Dedifferentiated amniotic fluid mesenchymal stem cell (primary cell): ENCODE measurements around the gene RUSF1.
"Not testable (repeated sequence)": the region's sequence is repeated elsewhere in the genome, so short reads cannot be mapped to it uniquely, and the experiment has no call there.

Experiments used
- DNase-seq: peaks from one replicate; pipeline ENCODE4 v3.0.0-alpha.2; 2016; ENCODE audit errors: extremely low spot score

RUSF1 gene

DNA sequence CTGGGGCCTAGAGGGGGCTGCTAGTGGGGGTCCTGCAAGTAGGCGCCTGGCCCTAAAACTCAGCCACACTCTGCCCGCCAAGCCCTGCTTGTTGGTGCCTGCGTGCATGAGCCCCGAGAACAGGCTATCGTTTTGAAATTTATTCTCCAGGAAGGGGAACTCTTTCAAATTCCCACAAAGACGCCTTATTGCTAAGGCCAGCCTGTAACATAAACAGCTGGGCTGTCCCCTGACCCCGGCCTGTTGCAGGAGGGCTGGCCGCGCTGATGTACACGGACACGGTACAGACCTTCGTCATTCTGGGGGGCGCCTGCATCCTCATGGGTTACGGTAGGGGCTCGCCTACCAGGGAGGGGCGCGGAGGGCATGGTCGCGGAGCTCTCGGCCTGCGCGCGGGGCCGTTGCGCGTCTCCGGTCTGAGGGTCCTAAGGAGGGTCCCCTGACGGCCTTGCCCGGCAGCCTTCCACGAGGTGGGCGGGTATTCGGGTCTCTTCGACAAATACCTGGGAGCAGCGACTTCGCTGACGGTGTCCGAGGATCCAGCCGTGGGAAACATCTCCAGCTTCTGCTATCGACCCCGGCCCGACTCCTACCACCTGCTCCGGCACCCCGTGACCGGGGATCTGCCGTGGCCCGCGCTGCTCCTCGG, 21.0 kb downstream of the RUSF1 start:
- no peak for DNase-seq

DNA sequence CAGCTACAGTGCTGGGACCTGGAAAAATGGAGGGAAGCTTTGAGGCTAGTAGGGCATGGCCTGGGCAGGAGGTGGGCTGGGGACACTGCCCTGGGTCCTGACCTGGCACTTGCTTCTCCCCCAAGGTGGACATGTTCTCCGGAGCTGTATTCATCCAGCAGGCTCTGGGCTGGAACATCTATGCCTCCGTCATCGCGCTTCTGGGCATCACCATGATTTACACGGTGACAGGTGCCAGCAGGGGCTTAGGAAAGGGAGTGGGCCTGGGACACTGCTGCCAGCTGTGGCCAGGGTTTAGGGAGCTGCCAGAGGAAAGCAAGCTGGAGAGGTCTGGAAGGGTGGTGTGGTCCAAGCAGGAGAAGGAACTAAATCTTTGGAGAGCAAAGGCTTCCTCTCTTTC, 22.1 kb downstream of the RUSF1 start:
- no peak for DNase-seq

DNA sequence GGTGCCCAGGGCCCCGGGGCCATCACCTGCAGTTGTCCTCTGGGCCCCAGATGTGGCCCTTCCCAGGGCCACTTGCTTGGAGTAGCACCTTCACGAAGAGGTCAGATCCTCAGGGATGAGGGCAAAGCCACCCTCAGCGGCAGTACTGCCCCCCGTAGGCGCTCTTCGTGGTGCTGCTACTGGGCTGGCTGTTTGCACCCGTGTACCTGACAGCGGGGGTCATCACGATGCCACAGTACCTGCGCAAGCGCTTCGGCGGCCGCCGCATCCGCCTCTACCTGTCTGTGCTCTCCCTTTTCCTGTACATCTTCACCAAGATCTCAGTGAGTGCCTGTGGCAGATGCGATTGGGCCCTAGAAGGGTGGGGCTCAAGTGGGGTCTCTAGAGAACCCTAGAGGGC, 22.6 kb downstream of the RUSF1 start:
- no peak for DNase-seq

DNA sequence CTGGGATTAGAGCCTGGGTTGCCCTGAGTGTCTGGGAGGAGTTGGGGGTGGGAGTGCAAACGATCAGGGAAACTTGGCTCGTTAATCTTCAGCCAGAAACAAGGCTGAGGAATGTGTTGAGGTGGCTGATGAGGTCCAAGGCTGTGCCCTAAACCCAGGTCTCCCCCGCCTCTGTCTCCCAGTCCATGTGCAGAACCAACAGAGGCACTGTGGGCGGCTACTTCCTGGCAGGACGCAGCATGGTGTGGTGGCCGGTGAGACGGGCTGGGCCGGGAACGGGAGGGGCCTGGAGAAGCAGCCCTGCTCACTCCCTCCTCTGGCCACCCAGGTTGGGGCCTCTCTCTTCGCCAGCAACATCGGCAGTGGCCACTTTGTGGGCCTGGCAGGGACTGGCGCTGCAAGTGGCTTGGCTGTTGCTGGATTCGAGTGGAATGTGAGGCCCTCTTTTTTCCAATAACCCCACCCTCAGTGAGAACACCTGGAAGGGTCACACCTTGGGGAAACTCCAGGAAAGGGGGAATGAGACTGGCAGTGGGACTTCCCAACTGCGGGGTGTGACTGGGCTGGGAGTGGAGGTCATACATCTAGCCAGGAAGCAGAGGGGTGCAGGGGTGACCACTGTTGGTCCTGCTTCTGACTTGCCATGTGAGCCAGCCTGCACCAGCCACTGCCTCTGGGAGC, 23.6 kb downstream of the RUSF1 start:
- no peak for DNase-seq

DNA sequence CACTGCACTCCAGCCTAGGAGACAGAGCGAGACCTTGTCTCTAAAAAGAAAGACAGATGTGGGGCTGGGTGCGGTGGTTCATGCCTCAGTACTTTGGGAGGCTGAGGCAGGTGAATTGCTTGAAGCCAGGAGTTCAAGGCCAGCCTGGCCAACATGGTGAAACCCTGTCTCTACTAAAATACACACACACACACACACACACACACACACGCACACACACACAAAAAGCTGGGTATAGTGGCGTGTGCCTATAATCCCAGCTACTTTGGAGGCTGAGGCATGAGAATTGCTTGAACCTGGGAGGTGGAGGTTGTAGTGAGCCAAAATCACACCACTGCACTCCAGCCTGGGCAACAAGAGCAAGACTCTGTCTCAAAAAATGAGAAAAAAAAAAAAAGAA, 24.1 kb downstream of the RUSF1 start:
- not testable (repeated sequence) for DNase-seq

DNA sequence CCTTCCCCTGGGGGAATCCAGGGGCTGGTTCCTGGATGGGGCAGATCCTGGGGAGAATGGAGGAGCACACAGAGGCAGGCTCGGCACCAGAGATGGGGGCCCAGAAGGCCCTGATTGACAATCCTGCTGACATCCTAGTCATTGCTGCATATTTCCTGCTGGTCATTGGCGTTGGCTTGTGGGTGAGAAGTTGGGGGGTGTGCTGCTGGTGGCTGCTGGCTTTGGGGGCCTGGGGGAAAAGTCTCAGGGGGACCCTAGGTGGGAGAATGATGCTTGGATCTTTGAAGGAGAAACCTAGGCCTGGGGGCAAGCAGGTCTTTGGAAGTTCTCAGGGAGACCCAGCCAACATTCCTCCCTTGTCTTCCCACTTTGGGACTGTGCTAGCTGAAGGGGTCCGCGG, 25.1 kb downstream of the RUSF1 start, which contains the start of gene SLC5A2:
SLC5A2 (plus strand) TSS at position 43 of the 400 bp plus-strand sequence; CDS start at position 57, 14 bp downstream.
- no peak for DNase-seq

DNA sequence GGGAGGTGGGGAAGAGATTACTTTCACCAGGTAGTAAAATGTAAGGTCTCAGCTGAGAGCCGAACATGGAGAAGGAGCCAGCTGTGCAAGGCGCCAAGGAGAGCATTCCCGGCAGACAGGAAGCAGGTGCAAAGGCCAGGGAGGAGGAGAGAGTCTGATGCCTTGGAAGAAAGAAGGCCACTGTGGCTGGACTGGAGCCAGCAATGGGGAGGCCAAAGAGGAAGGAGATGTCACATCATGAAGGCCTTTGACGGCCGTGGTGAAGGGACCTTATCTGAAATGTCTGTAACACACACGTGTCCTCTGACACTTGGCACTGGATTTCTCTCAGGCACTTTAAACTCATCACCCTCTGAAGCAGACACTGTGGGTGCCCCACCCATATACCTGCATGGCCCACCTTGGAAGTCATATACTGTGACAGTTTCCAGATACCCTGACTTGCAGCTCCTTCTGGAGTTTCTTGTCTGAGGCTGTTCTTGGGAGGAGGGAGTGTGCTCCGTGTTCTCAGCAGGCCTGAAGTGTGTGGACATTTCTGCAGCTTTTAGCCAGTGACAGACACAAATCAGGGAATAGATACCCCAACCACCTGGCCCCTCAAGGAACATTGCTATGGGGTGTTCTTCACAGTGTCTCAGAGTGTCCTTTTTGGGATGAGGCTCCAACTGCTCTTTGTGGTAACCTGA, 27.2 kb downstream of the RUSF1 start:
- no peak for DNase-seq

DNA sequence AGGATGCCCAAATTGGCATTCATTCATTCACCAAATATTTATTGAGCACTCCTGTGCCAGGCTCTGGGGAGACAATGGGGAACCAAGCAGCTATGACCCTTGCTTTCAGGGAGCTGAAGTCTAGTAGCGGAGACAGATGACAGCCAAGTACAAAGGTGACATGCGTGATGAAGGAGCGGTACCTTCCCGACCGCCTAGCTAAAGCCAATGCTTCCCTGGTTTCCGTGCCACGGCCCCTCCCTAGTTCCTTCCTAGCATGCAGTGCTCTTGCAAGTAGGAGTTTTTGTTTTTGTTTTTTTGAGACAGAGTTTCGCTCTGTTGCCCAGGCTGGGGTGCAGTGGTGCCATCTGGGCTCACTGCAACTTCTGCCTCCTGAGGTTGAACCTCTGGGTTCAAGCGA, 28.4 kb downstream of the RUSF1 start:
- no peak for DNase-seq

DNA sequence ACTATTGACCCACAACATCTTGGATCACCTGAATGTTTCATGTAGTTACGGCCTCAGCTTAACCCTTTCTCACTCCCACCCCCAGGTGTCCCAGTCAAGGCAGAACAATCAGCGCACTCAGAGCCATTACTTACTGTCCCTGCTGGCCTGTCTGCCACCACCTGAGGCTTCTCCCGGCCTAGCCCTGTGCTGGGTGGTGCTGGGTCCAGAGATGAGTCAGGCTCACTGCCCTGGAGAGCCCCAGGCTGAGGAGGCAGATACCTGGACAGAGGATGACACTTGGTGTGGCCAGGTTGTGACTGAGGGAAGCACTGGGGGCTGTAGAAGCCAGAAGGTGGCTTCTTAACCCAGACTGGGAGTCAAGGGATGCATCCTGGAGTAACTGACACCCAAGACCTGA, 29.2 kb downstream of the RUSF1 start:
- no peak for DNase-seq

DNA sequence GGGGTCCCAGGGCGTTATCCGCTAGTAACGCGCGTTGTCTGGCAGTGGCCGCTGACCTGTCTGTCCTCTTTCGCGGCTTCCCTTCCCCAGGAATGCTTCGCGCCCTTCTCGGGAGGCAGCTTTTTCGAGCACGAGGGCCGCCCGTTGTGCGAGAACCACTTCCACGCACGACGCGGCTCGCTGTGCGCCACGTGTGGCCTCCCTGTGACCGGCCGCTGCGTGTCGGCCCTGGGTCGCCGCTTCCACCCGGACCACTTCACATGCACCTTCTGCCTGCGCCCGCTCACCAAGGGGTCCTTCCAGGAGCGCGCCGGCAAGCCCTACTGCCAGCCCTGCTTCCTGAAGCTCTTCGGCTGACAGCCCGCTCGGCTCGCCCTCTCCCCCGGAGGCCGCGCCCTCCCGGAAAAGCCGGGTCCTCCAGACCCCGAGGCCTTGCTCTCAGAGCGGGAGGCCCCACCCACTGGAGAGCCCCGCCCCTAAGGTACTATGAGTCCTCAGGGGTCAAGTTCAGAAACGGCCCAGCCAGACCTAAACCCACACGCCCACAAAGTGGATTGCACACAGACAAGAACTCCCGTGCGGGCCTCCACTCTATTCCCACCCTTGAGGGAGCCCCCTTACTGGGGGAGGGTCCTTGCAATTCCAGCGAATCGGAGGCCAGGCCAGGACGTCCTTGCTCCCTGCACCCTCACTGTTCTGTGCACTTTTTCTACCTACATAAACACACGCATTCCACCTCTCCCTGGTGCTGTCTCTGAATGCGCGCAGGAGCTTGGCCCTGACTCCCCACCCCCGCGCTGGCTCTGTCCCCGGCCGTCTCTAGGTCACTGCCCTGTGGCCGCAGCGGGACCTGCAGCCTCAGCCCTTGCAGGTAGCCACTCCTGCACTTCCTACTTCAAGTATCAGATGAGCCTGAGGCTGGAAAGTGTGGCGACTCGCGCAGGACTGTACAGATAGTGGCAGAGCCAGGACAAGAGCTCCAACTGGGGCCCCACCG, 30.7 kb downstream of the RUSF1 start:
- no peak for DNase-seq

DNA sequence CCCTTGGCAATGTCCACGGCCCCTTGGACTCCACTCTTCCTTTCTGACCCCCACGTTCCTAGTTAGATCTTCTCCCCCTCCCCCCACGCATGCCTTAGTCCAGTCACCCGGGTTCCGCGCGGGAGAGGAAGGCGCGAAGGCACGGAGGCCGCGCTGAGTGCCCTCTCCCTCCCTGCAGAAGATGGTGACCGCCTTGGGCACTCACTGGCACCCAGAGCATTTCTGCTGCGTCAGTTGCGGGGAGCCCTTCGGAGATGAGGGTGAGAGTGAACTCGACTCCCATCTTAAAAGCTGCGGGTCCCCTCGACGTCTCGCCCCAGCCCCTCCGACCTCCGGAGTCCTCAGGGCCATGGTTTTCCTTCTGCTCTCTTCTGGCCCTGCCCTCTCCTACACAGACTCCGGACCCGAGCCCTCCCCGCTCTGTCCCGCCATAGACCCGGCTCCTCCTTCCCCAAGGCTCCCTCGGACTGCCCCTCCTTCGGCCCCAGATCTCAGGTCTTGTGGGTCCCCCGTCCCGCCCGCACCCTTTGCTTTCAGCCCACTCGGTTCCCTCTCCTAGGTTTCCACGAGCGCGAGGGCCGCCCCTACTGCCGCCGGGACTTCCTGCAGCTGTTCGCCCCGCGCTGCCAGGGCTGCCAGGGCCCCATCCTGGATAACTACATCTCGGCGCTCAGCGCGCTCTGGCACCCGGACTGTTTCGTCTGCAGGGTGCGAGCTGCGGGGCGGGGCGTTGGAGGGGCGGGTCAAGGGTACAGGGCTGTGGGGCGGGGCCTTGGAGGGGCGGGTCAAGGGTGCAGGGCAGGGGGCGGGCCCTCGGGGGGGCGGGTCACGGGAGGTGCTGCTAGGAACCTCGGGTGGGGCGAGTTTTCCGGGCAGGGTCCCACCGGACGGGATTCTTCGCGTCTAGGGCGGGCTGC, 31.6 kb downstream of the RUSF1 start:
- DNase-seq, result no peak

DNA sequence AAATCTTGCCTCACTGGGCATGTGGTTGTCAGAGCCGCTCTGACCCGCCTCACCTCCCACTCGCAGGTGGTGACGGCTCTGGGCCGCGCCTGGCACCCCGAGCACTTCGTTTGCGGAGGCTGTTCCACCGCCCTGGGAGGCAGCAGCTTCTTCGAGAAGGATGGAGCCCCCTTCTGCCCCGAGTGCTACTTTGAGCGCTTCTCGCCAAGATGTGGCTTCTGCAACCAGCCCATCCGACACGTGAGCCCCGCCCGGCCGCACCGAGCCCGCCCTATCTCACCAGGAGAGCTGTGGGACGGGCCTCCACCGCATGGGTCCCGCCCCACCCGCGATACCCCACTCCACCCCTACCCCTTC, 32.3 kb downstream of the RUSF1 start:
- DNase-seq, result no peak

DNA sequence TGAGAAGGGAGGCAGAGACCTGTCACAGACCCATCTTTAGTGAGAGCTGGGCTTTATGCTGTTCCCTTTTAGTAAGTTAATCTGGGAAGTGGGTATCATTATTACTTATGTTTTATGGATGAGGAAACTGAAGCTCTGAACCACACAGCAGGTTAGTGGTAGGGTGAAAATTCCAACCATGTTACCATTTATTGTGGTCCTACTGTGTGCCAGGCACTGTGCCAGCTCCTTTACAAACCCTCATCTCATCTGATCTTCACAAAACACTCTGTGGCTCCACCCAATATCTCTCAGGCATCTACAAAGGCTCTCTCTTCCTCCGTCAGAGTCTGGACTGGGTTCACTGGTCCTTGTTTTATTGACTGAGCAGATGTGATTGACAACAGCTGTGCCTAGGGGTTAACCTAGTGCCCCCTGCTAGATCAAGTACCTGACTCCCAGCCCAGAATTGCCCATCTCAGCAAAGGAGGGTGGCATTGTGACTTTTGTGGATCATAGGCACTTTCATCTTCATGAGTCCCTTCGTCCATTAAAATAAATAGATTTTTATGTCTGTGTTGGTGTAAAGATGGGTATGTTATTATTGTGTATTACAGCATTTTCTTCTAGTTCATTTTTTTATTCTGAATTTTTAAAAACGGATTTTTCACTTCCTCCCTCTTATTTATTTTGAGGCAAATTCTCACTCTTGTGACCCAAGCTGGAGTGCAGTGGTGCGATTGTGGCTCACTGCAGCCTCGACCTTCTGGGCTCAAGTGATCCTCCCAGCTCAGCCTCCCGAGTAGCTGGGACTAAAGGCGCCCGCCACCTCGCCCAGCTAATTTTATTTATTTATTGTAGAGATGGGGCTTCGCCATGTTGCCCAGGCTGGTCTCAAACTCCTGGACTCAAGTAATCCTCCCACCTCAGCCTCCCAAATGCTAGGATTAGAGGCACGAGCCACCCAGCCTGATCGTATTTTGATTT, 33.1 kb downstream of the RUSF1 start:
- DNase-seq, result no peak

DNA sequence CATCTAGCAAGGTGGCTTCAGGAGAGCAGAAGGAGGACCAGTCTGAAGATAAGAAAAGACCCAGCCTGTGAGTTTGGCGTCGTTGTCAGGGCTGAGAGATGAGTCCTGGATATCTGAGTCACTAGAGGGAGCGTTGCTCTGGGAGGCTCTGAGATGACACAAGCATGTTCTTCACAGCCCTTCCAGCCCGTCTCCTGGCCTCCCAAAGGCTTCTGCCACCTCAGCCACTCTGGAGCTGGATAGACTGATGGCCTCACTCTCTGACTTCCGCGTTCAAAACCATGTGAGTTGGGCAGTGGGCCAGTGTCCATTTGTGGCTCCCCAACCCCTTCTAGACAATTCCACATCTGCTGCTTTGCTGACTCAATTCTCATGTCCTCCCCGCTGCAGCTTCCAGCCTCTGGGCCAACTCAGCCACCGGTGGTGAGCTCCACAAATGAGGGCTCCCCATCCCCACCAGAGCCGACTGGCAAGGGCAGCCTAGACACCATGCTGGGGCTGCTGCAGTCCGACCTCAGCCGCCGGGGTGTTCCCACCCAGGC, 33.9 kb downstream of the RUSF1 start:
- DNase-seq, result no peak

DNA sequence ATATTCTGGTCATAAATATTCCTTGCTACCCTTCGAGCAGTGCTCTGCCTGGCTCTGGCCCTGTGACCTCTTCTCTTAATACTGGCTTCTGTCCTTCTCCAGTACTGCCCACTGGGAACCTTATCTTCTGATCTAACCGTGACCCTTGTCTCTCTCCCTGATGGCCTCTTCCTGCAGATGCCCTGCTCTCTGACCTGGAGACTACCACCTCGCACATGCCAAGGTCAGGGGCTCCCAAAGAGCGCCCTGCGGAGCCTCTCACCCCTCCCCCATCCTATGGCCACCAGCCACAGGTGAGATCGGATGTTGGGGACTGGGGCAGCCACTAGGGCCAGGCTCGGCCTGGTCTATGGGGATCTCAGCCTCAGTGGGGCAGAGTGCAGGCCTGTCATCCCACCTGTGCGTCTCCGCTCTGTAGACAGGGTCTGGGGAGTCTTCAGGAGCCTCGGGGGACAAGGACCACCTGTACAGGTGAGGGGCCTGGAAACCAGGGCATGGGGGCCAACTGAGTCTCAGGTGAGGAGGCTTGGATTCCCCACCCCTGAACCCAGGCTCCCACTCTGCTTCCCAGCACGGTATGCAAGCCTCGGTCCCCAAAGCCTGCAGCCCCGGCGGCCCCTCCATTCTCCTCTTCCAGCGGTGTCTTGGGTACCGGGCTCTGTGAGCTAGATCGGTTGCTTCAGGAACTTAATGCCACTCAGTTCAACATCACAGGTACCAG, 34.8 kb downstream of the RUSF1 start:
- DNase-seq, result no peak

DNA sequence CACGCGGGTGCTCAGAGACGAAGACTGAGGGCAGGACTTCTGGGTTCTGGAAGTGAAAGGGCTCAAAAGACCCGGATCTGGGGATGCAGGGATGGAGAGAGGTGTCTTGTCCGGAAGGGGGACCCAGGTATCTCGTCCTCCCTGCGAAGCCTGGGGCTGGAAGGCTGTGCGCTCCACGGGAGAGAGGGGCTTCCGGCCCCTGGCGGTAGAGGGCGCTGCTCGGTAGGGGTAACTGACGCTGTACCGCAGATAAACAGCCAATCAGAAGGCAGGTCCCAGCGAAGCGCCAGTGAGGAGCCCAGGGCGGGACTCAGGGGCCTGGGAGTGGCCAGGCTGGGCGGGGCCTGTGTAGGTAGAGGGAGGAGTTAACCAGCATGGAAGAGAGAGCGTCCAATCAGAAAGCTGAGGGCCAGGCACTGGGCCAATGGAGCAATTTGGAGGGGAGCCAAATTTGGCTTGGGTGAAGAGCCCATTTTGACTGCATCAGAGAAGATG, 35.4 kb downstream of the RUSF1 start:
- peak; percentile 66 for DNase-seq

DNA sequence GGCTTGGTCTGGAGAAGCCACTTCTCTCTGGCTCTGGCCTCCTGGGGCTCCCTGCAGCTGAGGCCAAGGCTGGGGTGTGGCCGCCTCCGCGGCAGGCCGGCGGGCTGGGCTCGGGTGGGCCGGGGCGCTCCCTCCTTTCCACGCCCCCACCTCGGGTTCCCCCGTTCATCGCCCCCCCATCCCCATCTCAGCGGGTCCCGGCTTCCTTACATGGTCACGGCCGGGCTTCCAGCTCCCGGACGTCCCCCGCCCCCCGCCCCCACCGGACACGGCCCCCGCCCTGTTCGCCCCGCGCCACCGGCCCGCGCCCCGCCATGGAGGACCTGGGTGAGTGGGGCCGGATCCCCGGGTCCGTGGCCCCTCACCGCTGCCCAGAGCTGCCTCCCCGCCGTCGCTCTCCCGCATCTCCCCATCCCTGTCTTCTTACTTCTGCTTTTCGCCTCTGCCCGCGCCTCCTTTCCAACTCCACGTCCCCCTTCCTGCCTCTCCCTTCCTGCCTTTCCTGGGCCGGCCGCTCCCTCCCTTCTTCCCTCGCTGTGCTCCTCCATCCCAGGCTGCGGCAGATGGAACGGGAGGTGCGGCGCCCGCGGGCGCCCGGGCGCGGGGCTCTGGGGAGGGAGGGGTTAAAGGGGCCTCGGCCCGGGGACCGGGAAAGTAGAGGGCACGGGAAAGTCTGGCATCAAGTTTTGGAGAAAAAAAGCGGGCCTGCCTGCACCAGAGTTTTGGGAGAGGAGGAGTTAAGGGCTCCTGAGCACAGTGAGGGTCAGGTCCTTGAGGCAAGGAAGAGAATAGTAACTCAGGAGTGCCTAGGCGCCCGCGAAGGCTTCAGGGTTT, 36.1 kb downstream of the RUSF1 start, which contains the start of gene TGFB1I1:
TGFB1I1 (plus strand) TSS at position 278 of the 834 bp plus-strand sequence; CDS start at position 315, 37 bp downstream.
- peak; percentile 61 for DNase-seq
